C4-2B (cell line): ENCODE results near the gene HTR6.

Experiments used
- H3K27ac ChIP-seq: fragments of 450-650 bp; 2 replicates; pipeline ENCODE4 v1.5.1; 2017
- CTCF ChIP-seq: fragments of 450-650 bp; conservative IDR thresholded peaks from 2 replicates; pipeline ENCODE4 v1.5.1; 2017; ENCODE audit warnings: mild to moderate bottlenecking
- ZFX ChIP-seq: fragments of 450-650 bp; IDR thresholded peaks from 2 replicates; pipeline ENCODE4 v1.6.1; 2017

Gene HTR6

GRCh38 chr1:19658186-19658585 is 6.5 kb upstream of the HTR6 start:
- TF ChIP-seq CTCF (no peak), ZFX (no peak)
- H3K27ac ChIP-seq: no peak overlapping the region

- H3K27ac ChIP-seq: no peak overlapping the region
- TF ChIP-seq ZFX (no peak), CTCF (peak; percentile 75)
Measured at GRCh38 chr1:19661721-19662228, 2.9 kb upstream of the HTR6 start.

- TF ChIP-seq CTCF (no peak), ZFX (no peak)
Measured at GRCh38 chr1:19662313-19662712, 2.4 kb upstream of the HTR6 start.

GRCh38 chr1:19665186-19665495 is 466 bp downstream of the HTR6 start:
- TF ChIP-seq ZFX: no peak
- no peak for TF ChIP-seq CTCF
- no peak overlapping the region for H3K27ac ChIP-seq

More at GRCh38 chr1:19662313-19662712, 2.4 kb upstream of the HTR6 start:
- no peak overlapping the region for H3K27ac ChIP-seq

- TF ChIP-seq ZFX (no peak), CTCF (no peak)
- H3K27ac ChIP-seq: no peak overlapping the region
Measured at GRCh38 chr1:19665496-19666465, 1.1 kb downstream of the HTR6 start.

GRCh38 chr1:19668888-19669287 is 4.2 kb downstream of the HTR6 start:
- no peak overlapping the region for H3K27ac ChIP-seq
- TF ChIP-seq CTCF (no peak), ZFX (no peak)

GRCh38 chr1:19670787-19671186 is 6.1 kb downstream of the HTR6 start:
- H3K27ac ChIP-seq: no peak overlapping the region
- TF ChIP-seq CTCF (no peak), ZFX (no peak)
